Glutamatergic neuron (in vitro differentiated cells): ENCODE results near the gene IMMP2L. TPM values are rescaled to one million over a fixed set of nuclear protein-coding genes. Genes with fewer than 3 reads are reported as not detected.
"Not testable (repeated sequence)": the region's sequence is repeated elsewhere in the genome, so short reads cannot be mapped to it uniquely, and the experiment has no call there.

Experiments
- DNase-seq: peaks from one replicate; pipeline ENCODE4 v3.0.0; 2022
- H3K27ac Mint-ChIP-seq: one replicate; pipeline ENCODE4 v1.8.0; 2020; ENCODE audit warnings: mild to moderate bottlenecking, mixed read lengths, inconsistent platforms; ENCODE audit not compliant: unreplicated experiment
- H3K27me3 Mint-ChIP-seq: one replicate; pipeline ENCODE4 v1.8.0; 2020; ENCODE audit warnings: mild to moderate bottlenecking, moderate library complexity, mixed read lengths, inconsistent platforms; ENCODE audit not compliant: unreplicated experiment
- H3K36me3 Mint-ChIP-seq: one replicate; pipeline ENCODE4 v1.8.0; 2020; ENCODE audit warnings: mild to moderate bottlenecking, mixed read lengths, inconsistent platforms; ENCODE audit not compliant: unreplicated experiment
- H3K4me1 Mint-ChIP-seq: one replicate; pipeline ENCODE4 v1.8.0; 2020; ENCODE audit warnings: mild to moderate bottlenecking, low read depth, mixed read lengths, inconsistent platforms; ENCODE audit not compliant: unreplicated experiment
- H3K4me3 Mint-ChIP-seq: one replicate; pipeline ENCODE4 v1.8.0; 2020; ENCODE audit warnings: mild to moderate bottlenecking, mixed read lengths, inconsistent platforms; ENCODE audit not compliant: unreplicated experiment
- H3K9me3 Mint-ChIP-seq: one replicate; pipeline ENCODE4 v1.8.0; 2020; ENCODE audit warnings: mild to moderate bottlenecking, moderate library complexity, mixed read lengths, inconsistent platforms; ENCODE audit not compliant: unreplicated experiment
- total RNA-seq: library from RNA; stranded (reverse); fragmentation: NEBNext Ultra II Directional; extraction: Animal tissue kit (Norgen Biotek cat#: 25700); gene quantifications from one replicate; pipeline ENCODE4 v1.2.1, GENCODE V29; 2021; ENCODE audit not compliant: unreplicated experiment
- TF ChIP-seq, protein P1 (sequence below): fragments of 200-600 bp; sonication (generic); IDR thresholded peaks from one replicate; pipeline ENCODE4 v1.5.0; 2021; ENCODE audit not compliant: partially characterized antibody, unreplicated experiment

The IMMP2L gene
- total RNA-seq, 1 donor from 2014 or later: 9.6 TPM

DNA sequence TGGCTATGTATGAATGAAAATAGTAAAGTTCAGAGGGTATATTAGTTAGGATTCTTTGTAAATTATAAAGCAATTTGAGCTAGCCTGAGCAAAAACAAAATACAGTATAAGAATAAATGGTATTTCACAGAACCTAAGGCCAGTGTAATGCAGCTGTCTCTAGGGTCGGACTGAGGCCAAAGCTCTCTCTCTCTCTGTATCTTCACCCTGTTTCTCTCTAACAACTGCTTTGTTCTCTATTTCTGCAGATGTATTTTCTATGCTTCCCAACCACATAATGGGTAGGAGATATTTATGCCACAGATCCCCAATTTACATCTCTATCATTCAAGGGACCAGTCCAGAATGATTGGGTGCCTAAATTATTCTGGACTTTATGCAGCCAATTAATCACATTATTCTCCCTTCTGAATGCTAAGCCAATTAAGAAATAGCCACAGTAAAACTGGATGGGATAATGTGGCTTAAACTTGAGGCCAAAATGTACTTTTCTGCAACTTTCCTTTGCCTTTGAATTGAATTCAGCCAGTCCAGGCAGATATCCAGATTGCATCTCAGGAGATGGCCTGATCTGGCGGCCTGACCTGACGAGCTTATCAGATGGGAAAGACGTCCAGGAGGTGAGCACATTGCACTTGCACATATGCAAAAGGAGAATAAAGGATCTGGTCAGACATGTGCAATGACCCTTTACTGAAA lies 24.6 kb upstream of the IMMP2L start:
- Mint-ChIP-seq H3K9me3 (peaks cover 4% of the 10 kb centered on the region), H3K4me3 (no peak overlapping the region), H3K27me3 (no peaks in the 10 kb centered on the region), H3K36me3 (peaks cover 5% of the 10 kb centered on the region), H3K27ac (no peak overlapping the region), H3K4me1 (peaks cover 4% of the 10 kb centered on the region)
- DNase-seq: no peak
- TF ChIP-seq, protein P1, sequence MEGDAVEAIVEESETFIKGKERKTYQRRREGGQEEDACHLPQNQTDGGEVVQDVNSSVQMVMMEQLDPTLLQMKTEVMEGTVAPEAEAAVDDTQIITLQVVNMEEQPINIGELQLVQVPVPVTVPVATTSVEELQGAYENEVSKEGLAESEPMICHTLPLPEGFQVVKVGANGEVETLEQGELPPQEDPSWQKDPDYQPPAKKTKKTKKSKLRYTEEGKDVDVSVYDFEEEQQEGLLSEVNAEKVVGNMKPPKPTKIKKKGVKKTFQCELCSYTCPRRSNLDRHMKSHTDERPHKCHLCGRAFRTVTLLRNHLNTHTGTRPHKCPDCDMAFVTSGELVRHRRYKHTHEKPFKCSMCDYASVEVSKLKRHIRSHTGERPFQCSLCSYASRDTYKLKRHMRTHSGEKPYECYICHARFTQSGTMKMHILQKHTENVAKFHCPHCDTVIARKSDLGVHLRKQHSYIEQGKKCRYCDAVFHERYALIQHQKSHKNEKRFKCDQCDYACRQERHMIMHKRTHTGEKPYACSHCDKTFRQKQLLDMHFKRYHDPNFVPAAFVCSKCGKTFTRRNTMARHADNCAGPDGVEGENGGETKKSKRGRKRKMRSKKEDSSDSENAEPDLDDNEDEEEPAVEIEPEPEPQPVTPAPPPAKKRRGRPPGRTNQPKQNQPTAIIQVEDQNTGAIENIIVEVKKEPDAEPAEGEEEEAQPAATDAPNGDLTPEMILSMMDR: no peak

- H3K27me3 Mint-ChIP-seq, H3K4me1 Mint-ChIP-seq, H3K36me3 Mint-ChIP-seq, DNase-seq, H3K27ac Mint-ChIP-seq, H3K4me3 Mint-ChIP-seq, H3K9me3 Mint-ChIP-seq: not testable (repeated sequence)
Observed at GRCh38 chr7:111581784-111582488, 19.6 kb upstream of the IMMP2L start.

GRCh38 chr7:111581207-111581606 lies 18.9 kb upstream of the IMMP2L start:
- not testable (repeated sequence) for H3K27me3 Mint-ChIP-seq, H3K27ac Mint-ChIP-seq, H3K9me3 Mint-ChIP-seq, DNase-seq, H3K36me3 Mint-ChIP-seq, H3K4me3 Mint-ChIP-seq, H3K4me1 Mint-ChIP-seq

DNA sequence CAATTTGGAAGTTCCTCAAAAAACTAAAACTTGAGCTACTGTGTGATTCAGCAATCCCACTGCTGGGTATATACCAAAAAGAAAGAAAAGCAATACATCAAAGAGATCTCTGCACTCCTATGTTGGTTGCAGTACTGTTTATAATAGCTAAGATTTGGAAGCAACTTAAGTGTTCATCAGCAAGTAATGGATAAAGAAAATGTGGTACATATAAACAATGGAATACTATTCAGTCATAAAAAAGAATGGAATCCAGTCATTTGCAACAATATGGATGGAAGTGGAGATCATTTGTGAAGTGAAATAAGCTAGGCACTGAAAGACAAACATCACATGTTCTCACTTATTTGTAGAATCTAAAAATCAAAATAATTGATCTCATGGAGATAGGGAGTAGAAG lies 16.5 kb upstream of the IMMP2L start:
- H3K27ac Mint-ChIP-seq: no peak overlapping the region
- peaks cover 10% of the 10 kb centered on the region for H3K9me3 Mint-ChIP-seq
- no peaks in the 10 kb centered on the region for H3K27me3 Mint-ChIP-seq
- peaks cover 5% of the 10 kb centered on the region for H3K36me3 Mint-ChIP-seq
- H3K4me1 Mint-ChIP-seq: no peaks in the 10 kb centered on the region
- no peak for DNase-seq
- TF ChIP-seq, protein P1: no peak
- no peak overlapping the region for H3K4me3 Mint-ChIP-seq

DNA sequence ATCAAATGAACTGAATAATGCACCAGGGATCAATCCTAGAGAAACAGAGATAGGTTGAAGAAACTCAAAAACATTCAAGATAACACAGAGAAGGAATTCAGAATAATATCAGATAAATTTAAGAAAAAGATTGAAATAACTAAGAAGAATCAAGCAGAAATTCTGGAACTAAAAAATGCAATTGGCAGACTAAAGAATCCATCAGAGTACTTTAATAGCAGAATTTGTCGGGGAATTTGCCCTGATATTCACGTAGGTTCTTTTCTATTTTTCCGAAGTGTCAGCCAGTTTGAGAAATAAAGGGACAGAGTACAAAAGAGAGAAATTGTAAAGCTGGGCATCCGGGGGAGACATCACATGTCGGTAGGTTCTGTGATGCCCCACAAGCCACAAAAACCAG lies 9.4 kb upstream of the IMMP2L start:
- DNase-seq: no peak
- Mint-ChIP-seq H3K4me3 (no peak overlapping the region), H3K36me3 (peaks cover 14% of the 10 kb centered on the region), H3K9me3 (peaks cover 7% of the 10 kb centered on the region), H3K4me1 (no peaks in the 10 kb centered on the region), H3K27ac (no peak overlapping the region), H3K27me3 (peaks cover 2% of the 10 kb centered on the region)
- TF ChIP-seq, protein P1: no peak

DNA sequence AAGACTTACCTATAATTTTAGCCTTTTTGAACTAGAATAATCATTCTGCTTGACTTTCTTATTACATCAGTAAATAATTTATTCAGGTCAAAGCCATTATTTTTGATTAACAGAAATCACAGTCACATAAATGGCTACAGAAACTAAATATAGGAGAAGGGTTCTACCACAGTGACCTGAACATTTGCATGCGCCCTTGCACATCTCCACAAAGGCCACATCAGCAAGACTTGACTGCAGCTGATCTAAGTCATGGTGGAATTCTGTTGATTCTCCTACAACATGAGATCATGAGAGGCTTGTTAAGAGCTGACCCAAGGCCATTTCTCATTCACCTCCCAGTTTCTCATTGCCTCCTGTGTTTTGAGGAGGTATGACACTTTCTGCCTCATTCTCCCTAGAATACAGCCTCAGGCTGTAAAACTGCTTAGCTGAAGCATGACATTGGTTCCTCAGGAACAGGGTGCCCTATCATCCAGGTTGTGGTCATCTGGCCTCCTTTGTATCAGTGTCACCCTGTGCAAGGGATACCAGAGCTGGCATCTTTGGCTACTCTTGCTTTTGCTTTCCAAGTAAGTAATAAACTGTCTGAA lies 6.7 kb upstream of the IMMP2L start:
- Mint-ChIP-seq H3K4me3 (no peak overlapping the region), H3K27ac (no peak overlapping the region), H3K36me3 (peaks cover 14% of the 10 kb centered on the region), H3K27me3 (peaks cover 2% of the 10 kb centered on the region), H3K9me3 (peaks cover 7% of the 10 kb centered on the region), H3K4me1 (no peaks in the 10 kb centered on the region)
- TF ChIP-seq, protein P1: no peak
- DNase-seq: no peak
